NCI-H2029 (cell line): ENCODE measurements around the gene TEX50.
"Not testable (repeated sequence)": the region's sequence is repeated elsewhere in the genome, so short reads cannot be mapped to it uniquely, and the experiment has no call there.

Experiments used
- DNase-seq: peaks from one replicate; lab custom pipeline; 2025; lab: John Stamatoyannopoulos, UW

The TEX50 gene

GRCh38 chr1:173663159-173663558, 28.0 kb downstream of the TEX50 start:
- no peak for DNase-seq

- DNase-seq, result no peak
Measured at GRCh38 chr1:173666646-173667045, 31.5 kb downstream of the TEX50 start.

GRCh38 chr1:173669491-173669941, 34.4 kb downstream of the TEX50 start, which contains the start of gene ANKRD45:
Gene ANKRD45 (minus strand): TSS chr1:173669851. CDS start chr1:173659418, 10,433 bp downstream.
- DNase-seq, result no peak

GRCh38 chr1:173674496-173674895, 39.4 kb downstream of the TEX50 start:
- DNase-seq, result not testable (repeated sequence)

- not testable (repeated sequence) for DNase-seq
Measured at GRCh38 chr1:173680152-173680551, 45.0 kb downstream of the TEX50 start.

GRCh38 chr1:173682184-173682583, 47.0 kb downstream of the TEX50 start:
- no peak for DNase-seq

GRCh38 chr1:173683838-173684237, 48.7 kb downstream of the TEX50 start:
- not testable (repeated sequence) for DNase-seq

GRCh38 chr1:173685121-173685520, 50.0 kb downstream of the TEX50 start:
- DNase-seq, result not testable (repeated sequence)
